Hepatocyte (in vitro differentiated cells): ENCODE data around the gene MB21D2. TPM values are rescaled to one million over a fixed set of nuclear protein-coding genes. Genes with fewer than 3 reads are reported as not detected.

Experiments used
- DNase-seq: peaks from one replicate; pipeline ENCODE4 v3.0.0-alpha.2; 2016; ENCODE audit warnings: low spot score
- H2AFZ ChIP-seq: fragments of 200-600 bp; sonication (generic); 2 replicates; pipeline ENCODE4 v1.6.0; 2016; ENCODE audit warnings: antibody characterized with exemption, mild to moderate bottlenecking
- H3K27ac ChIP-seq: fragments of 200-600 bp; sonication (generic); 2 replicates; pipeline ENCODE4 v1.5.1; 2016; ENCODE audit warnings: mild to moderate bottlenecking
- H3K27me3 ChIP-seq: fragments of 200-600 bp; sonication (generic); 2 replicates; pipeline ENCODE4 v1.6.1; 2016
- H3K36me3 ChIP-seq: fragments of 200-600 bp; sonication (generic); replicated peaks from 2 replicates; pipeline ENCODE4 v1.5.1; 2016; ENCODE audit warnings: low read depth; ENCODE audit not compliant: insufficient read depth
- H3K4me1 ChIP-seq: fragments of 200-600 bp; sonication (generic); 2 replicates; pipeline ENCODE4 v1.5.1; 2016; ENCODE audit warnings: mild to moderate bottlenecking, moderate library complexity; ENCODE audit not compliant: insufficient read depth
- H3K4me2 ChIP-seq: fragments of 200-600 bp; sonication (generic); 2 replicates; pipeline ENCODE4 v1.6.0; 2016
- H3K4me3 ChIP-seq: fragments of 200-600 bp; sonication (generic); 2 replicates; pipeline ENCODE4 v1.5.1; 2016; ENCODE audit warnings: mild to moderate bottlenecking
- H3K79me2 ChIP-seq: fragments of 200-600 bp; sonication (generic); 2 replicates; pipeline ENCODE4 v1.6.0; 2017; ENCODE audit warnings: mild to moderate bottlenecking
- H3K9me2 ChIP-seq: fragments of 200-600 bp; sonication (generic); replicated peaks from 2 replicates; pipeline ENCODE4 v1.6.0; 2017; ENCODE audit warnings: mild to moderate bottlenecking; ENCODE audit not compliant: insufficient read depth
- H3K9me3 ChIP-seq: fragments of 200-600 bp; sonication (generic); 2 replicates; pipeline ENCODE4 v1.5.1; 2016; ENCODE audit warnings: low read depth, mild to moderate bottlenecking
- H4K20me1 ChIP-seq: fragments of 200-600 bp; sonication (generic); 2 replicates; pipeline ENCODE4 v1.6.0; 2016; ENCODE audit warnings: mild to moderate bottlenecking; ENCODE audit not compliant: insufficient read depth, poor library complexity, severe bottlenecking
- CTCF ChIP-seq: fragments of 200-600 bp; sonication (generic); IDR thresholded peaks from 2 replicates; pipeline ENCODE4 v1.5.1; 2016; ENCODE audit warnings: antibody characterized with exemption, mild to moderate bottlenecking; ENCODE audit not compliant: poor library complexity
- EZH2 ChIP-seq: fragments of 200-600 bp; sonication (generic); IDR thresholded peaks from 2 replicates; pipeline ENCODE4 v1.6.1; 2016; ENCODE audit warnings: antibody characterized with exemption, mild to moderate bottlenecking, borderline replicate concordance
- EZH2phosphoT487 ChIP-seq: fragments of 200-600 bp; sonication (generic); IDR thresholded peaks from one replicate; pipeline ENCODE4 v1.6.1; 2018; ENCODE audit warnings: antibody characterized with exemption, mild to moderate bottlenecking, low read depth, moderate library complexity; ENCODE audit not compliant: unreplicated experiment, severe bottlenecking
- WGBS: methylation state at CpG from one replicate; pipeline ENCODE4 v1.1.6; 2016; ENCODE audit warnings: low lambda C conversion rate; ENCODE audit errors: missing lambda C conversion rate; 5-methylcytosine and 5-hydroxymethylcytosine counted together
- polyA plus RNA-seq: library from polyadenylated mRNA; unstranded; fragments of >200 nt; fragmentation: Nextera tagmentation; extraction: Ambion mirVana; gene quantifications from 2 replicates; pipeline ENCODE4 v1.2.1, GENCODE V29; 2016
- total RNA-seq: library from RNA; depleted of rRNA; stranded (reverse); fragments of >200 nt; gene quantifications from 2 replicates; pipeline ENCODE4 v1.2.3, GENCODE V29; 2014

Gene MB21D2
- total and polyA plus RNA-seq, 2 experiments from 2014 or later, result 9.1 to 22.1 TPM

GRCh38 chr3:192930577-192930976 lies 12.9 kb upstream of the MB21D2 start:
- peak overlapping the region; percentile 53 for H3K27ac ChIP-seq
- H3K27me3 ChIP-seq, result no peaks in the 10 kb centered on the region
- TF ChIP-seq EZH2, result no peak
- TF ChIP-seq CTCF, result no peak
- no peak for TF ChIP-seq EZH2phosphoT487
- H3K4me3 ChIP-seq, result no peak overlapping the region
- H2AFZ ChIP-seq, result no peak overlapping the region
- H3K9me2 ChIP-seq, result no peaks in the 10 kb centered on the region
- H3K36me3 ChIP-seq, result no peaks in the 10 kb centered on the region
- no peak for DNase-seq
- WGBS, result 83% methylated on average over 1 of the region's 1 CpG
- H3K4me1 ChIP-seq, result peaks cover 5% of the 10 kb centered on the region
- H3K9me3 ChIP-seq, result no peaks in the 10 kb centered on the region
- H3K79me2 ChIP-seq, result no peaks in the 10 kb centered on the region
- H3K4me2 ChIP-seq, result no peak overlapping the region
- no peaks in the 10 kb centered on the region for H4K20me1 ChIP-seq

- Histone ChIP-seq H3K9me3 (no peaks in the 10 kb centered on the region), H3K4me2 (no peak overlapping the region), H3K36me3 (no peaks in the 10 kb centered on the region), H2AFZ (no peak overlapping the region), H3K27me3 (no peaks in the 10 kb centered on the region), H3K9me2 (no peaks in the 10 kb centered on the region), H3K4me3 (no peak overlapping the region), H3K4me1 (peaks cover 5% of the 10 kb centered on the region), H3K79me2 (no peaks in the 10 kb centered on the region), H3K27ac (peak overlapping the region; percentile 53), H4K20me1 (no peaks in the 10 kb centered on the region)
- WGBS, result 71% methylated on average over 9 of the region's 9 CpGs
- no peak for DNase-seq
- no peak for TF ChIP-seq CTCF
- no peak for TF ChIP-seq EZH2phosphoT487
- no peak for TF ChIP-seq EZH2
Observed at GRCh38 chr3:192929755-192930547, 12.3 kb upstream of the MB21D2 start.

- H3K4me2 ChIP-seq, result no peak overlapping the region
- H3K36me3 ChIP-seq, result no peaks in the 10 kb centered on the region
- DNase-seq, result no peak
- H3K9me2 ChIP-seq, result no peaks in the 10 kb centered on the region
- H3K9me3 ChIP-seq, result no peaks in the 10 kb centered on the region
- no peaks in the 10 kb centered on the region for H4K20me1 ChIP-seq
- peak overlapping the region; percentile 53 for H3K27ac ChIP-seq
- H3K4me3 ChIP-seq, result no peak overlapping the region
- H3K79me2 ChIP-seq, result no peaks in the 10 kb centered on the region
- H3K4me1 ChIP-seq, result peaks cover 5% of the 10 kb centered on the region
- no peak overlapping the region for H2AFZ ChIP-seq
- 61% methylated on average over 2 of the region's 2 CpGs for WGBS
- TF ChIP-seq EZH2 (no peak), CTCF (no peak), EZH2phosphoT487 (no peak)
- H3K27me3 ChIP-seq, result no peaks in the 10 kb centered on the region
Observed at GRCh38 chr3:192929146-192929545, 11.5 kb upstream of the MB21D2 start.
